Activated naive CD4-positive, alpha-beta T cell (primary cell): ENCODE measurements around the gene COMP.

ENCODE experiments used
- DNase-seq, 4 experiments: peaks; one replicate each; lab custom pipeline; 2025; lab: John Stamatoyannopoulos, UW

Gene COMP

DNA sequence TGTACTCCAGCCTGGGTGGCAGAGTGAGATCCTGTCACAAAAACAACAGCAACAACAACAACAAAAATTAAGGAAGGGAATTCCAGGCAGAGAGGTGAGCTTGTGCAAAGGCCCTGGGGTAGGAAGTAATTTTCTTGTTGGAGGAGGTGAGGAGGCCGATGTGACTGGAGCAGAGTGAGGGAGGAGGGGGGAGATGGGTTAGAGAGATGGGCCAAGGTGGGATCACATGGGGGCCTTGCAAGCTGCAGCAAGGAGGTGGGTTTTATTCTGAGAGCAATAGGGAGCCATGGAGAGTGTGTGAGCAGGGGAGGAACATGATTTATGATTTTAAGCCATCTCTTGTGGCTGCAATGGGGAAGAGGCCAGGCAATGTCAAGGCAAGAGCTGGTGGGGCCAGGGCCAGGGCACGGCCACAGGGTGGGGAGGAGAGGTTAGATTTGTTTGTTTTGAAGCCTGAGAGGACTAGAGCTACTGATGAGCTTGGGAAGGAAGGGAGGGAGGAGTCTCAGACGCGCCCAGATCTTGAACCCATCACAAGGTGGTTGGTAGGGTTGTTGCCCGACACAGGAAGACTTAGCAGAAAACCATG lies 12.5 kb upstream of the COMP start:
- DNase-seq, result no peak

DNA sequence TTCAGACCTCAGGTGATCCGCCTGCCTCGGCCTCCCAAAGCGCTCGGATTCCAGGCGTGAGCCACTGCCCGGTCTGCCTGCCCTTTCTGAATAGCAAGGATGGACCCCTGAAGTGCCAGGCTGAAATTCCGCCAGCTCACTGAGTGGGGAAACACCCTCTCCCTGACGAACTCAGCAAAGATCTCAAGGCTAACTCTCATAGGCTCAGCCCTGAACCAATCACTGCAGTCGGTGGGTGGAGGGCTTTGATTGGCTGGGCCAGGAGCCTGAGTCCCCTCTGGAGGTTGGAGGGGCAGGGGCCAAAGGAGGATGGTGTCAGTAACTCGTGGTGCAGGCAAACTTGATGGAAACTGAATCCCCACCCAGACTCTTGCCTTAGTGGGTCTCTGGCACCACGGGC lies 11.2 kb upstream of the COMP start:
- no peak for DNase-seq

DNA sequence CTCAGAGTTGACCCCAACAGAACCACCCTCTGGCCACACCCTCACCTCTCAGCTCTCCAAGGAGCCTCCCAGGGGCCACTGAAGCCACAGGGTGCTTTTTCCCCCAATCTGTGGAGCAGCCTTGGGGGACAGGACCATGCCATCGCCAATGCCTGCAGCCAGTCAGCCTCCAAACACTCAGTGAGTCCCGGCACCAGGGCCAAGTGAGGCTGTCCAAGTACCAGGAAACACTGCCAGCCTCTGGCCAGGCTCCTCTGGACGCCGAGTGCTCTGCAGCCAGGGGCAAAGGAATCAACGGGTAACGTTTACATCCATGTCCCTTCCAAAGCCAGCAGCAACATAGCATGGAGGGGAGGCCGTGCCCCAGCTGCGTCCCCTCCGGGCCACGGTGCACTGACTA lies 9.5 kb upstream of the COMP start:
- no peak for DNase-seq

DNA sequence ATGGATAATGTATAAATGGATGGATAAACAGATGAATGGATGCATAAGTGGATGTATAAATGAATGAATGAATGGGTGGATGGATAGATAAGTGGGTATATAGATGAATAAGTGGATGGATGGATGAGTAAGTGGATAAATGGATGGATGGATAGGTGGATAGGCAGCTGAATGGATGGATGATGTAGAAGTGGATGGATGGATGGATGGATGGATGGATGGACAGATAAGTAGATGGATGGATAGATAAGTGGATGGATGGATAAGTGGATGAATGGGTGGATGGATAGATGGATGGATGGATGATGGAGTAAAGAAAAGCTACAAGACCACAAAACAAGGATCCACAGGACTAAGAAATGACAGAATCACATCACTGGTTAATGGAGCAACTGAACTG lies 9.0 kb upstream of the COMP start:
- no peak for DNase-seq

DNA sequence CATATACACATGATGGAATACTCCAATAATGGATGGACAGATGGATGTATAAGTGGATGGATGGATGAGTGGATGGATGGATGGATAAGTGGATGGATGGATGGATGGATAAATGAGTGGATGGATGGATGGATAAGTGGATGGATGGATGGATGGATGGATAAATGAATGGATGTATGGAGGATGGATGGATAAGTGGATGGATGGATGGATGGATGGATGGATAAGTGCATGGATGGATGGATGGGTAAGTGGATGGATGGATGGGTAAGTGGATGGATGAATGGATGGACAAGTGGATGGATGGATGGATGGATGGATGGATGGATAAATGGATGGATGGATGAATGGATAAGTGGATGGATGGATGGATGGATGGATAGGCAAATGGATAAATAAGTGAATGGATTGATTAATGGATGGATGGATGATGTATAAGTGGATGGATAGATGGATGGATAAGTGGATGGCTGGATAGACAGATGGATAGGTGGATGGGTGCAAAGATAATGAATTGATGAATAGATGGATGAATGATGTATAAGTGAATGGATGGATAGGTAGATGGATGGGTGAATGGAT lies 8.4 kb upstream of the COMP start:
- no peak for DNase-seq

DNA sequence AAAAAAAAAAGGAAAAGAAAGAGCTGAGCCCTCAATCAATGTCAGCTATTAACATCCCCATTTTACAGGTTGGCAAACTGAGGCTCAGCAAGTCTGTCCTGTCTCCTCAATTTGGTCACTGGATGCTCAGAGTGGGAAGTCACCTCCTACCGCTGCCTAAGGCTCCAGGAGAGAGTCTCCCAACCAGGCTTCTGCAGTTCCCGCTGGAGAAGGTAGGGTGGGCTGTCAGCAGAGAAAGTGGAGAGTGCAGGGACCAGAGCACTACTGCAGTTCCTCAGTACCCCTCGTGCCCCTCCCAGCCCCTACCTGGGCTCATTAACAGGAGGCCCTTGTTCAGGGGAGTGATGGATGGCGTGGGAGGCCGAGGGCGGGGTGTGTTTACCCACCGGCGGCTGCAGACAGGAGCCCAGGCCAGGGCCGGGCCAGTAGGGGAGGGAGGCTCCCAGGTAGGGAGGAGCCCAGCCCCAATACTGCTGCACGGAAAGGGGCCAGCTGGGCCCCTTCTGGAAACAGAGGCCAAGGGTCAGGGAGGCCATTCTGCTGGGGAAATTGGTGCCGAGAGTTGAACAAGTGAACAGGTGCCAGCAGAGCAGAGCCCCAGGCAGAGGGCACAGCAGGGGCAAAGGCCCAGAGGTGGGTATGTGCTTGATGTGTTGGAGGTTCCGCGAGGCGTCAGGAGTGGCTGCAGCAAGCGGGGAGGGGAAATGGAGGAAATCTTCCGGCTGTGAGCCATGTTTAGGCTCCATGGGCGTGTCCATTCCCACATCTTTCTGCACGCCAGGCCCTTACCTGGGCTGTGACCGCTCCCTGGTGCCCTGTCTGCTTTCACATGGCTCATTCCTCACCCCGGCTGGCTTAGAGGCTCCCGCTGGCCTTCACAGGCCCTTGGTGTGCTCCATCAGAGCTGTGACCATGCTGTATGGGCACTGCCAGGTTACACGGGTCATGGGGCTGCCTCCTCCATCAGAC lies 7.6 kb upstream of the COMP start:
- DNase-seq, result no peak

DNA sequence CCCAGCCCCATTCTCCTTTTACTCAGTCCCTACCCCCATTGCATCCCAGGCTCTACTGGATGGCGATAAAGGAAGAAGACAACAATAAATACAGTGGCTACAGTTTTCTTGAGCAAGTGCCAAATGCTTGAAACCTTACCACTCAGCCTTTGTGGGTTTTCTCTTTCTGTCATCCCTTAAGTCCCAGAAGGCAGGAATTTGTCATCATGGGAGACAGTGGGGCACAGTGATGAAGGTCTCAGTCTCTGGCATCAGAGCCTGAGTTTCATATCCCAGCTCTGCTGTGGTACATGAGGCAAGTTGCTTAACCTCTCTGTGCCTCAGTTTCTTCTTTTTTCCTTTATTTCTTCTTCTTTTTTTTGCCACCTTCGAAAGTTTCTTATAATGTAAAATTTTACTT lies 5.1 kb upstream of the COMP start:
- no peak for DNase-seq

DNA sequence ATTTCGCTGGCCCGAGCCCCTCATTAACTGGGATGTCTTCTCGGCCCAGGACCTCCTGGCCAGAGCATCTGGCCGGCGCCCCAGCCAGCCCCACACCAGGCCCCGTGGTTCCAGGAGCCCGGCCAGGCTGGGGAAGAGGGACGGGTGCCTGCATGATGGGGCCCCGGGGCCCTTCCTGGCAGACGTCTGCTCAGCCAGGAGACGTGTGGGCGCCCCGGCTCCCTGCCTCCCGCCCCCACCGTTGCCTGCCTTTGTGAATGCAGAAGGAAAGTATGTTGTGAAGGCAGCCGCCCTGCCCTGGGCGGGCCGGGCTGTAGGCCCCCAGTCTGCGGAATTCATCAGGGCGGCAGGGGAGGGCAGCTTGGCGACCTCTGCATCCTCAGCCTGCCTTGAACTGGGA lies 4.4 kb upstream of the COMP start:
- no peak for DNase-seq

DNA sequence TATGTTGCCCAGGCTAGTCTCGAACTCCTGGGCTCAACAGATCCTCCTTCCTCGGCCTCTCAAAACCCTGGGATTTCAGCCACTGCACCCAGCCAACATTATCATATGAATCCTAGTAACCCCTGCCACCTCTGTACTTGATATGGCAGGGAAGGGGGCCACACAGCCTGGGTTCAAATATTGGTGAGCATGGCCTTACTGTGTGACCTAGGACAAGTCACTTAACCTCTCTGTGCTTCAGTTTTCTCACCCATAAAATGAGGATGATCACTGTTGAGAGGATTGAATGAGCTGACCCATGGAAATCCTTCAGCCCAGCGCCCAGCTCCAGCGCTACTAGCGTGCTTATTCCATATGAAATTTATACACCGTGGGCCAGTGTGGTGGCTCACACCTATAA lies 3.6 kb upstream of the COMP start:
- no peak for DNase-seq

DNA sequence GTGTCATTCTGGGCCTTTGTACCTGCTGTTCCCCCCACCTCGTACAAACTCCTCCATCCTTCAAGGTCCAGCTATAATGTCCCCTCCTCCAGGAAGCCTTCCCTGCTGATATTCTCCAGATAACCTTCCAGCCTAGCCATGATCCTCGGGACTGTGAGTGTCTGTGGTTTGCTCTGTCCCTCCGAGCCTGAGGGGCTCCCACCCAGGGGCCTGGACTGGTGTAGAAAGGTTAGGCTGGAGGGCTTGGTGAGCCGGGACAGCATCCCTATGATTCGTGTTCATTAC lies 2.9 kb upstream of the COMP start:
- no peak for DNase-seq

DNA sequence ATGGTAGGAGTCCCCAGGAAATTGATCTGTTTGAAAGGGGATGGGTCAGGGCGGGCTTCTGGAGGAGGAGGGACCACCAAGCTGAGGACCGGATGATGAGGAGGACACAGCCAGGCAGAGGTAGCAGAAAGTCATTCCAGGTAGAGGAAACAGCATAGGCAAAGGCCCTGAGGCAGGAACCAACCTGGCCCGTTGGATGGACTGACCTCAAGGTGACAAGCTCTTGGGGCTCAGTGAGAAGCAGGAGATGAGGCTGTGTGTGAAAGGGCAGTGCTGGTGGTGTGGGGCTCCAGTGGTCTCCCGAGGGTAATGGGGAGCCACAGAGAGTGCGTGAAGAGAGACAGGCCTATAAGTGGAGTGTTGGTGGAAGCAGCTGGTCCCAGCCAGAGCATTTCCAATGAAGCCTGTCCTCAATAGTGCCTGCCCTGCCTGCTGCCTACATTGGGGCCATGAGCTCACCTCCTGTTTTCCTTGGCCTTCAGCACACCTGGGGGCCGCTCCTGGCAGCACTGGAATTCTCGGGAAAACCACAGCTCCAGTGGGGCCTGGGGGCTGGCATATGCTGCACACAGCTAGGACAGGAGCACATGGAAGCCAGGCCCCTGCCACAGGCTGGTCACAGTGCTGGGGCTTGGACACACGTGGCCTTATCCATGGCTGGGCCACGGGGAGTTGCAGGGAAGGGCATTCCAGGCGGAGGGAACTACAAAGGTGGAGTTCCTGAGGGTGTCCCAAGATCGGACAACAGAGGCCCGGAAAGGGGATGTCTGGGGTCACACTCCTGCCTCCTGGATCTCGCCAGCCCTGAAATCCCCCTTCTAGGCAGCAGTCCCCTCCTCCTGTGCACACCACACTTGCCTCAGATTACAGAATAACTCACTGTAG lies 2.3 kb upstream of the COMP start:
- no peak for DNase-seq

DNA sequence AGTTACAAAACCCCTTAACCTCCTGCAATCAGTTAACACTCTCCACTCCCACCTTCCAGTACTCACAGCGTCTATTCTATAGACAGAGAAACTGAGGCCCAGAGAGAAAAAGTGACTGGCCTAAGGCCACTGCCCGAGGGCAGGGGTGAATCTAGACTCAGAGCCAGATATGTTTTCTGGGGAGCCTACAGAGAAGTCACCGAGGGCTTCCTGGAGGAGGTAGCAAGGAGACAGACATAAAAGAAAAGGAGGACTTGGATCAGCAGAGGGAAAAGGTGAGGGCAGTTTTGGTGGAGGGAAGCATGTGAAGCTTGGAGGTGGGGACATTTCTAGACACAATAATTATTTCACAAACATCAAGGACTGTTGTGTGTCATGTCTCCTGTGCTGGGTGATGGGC lies 1.6 kb upstream of the COMP start:
- no peak for DNase-seq

DNA sequence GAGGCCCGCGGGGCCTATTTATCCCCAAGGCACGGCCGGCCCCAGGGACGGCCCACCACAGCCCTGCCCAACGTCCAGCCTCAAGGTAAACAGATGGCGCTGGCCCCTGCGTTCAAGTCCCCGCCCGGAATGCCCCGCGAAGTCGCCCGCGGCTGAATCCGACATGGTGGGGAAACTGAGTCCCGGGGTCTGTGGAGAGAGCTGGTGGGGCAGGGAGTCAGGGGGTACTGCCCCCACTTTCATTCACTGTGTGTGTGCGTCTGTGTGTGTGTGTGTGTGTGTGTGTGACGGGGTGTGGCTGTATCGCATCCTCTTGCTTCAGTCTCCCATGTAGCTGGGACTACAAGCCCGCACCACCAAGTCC lies 192 bp upstream of the COMP start:
- no peak for DNase-seq

DNA sequence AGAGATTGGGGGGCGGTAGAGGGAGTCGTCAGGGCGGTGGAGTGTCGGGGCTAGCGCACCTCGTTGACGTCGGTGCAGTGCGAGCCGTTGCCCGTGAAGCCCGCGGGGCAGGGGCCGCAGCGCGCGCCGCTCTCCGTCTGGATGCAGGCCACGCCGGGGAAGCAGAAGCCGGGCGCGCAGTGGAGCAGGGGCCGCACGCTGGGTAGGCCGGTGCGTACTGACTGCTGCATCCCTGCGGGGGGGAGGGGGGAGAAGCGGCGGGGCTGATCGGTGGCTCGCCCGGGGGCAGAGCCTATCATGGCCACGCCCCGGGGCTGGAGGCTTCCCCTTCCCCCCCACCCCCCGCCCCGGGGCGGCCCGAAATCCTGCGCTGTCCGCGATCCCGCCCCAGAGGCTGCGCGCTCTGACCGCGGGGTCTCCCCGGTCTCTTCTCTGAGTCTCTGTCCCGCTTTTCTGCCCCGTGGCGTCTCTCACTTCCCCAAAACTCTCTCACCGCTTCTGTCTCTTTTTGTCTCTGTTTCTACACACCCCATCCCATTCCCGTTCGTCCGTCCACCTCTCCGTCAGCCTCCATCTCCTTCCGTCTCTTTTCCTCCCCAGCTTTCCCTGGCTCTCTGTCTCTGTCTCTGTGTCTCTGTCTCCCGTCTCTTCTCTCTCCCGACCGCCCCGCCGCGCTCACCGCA lies 1.1 kb downstream of the COMP start:
- peak in 1 of 4 experiments; percentile 13 for DNase-seq

DNA sequence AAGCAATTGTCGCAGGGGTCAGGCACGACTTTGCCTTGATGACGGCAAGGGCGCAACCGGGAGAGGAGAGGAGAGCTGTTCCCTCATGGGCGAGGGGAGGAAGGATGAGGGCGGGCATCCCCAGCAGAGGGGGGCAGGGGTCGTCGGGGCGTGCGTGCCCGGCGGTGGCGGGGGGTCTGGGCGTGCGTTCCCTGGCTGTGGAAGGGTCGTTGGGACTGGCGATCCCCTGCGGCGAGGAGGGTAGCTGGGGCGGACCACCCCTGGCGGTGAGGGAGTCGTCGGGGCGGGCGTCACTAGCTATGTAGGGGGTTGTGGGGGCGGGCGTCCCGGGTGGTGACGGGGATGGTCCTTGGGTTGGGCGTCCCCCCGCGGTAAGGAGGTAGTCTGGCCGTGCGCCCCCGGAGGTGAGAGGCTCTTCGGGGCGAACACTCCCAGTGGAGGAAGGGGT lies 1.7 kb downstream of the COMP start:
- DNase-seq, result no peak

DNA sequence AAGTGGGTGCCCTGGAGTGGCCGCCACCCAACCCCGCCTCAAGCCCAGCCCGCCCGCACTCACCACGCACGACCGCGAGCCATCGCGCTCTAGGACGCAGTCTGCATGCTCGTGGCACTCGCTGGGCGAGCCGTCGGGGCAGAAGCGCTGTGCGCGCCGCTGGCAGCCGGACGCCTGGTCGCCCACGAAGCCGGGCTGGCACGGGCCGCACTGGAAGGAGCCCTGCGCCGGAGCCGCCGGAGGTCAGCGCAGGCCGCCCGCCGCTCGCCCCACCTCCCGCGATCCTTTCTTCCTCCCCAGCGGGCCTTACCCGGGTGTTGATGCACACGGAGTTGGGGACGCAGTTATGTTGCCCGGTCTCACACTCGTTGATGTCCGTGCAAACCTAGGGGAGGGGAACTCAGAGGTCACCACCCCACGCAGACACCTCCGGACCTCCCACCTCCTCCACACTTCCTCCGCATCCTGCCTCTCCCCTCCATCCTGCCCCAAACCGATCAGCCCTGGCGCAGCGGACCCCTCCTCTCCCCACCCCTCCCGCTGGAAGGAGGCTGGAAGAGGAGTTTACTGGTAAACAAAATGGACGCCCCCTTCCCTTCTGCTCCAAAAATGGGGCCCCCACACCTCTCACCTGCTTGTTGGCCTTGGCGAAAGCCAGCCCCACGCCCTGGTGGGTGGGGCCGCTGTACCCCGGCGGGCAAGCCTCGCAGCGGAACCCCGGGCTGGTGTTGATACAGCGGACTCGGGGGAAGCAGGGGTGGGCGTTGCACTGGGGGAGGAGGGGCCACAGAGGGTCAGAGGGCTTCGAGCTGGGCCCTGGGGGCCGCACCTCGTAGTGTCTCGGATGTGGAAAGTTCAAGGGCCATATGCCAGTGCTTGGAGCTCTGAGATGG lies 2.3 kb downstream of the COMP start:
- no peak for DNase-seq

DNA sequence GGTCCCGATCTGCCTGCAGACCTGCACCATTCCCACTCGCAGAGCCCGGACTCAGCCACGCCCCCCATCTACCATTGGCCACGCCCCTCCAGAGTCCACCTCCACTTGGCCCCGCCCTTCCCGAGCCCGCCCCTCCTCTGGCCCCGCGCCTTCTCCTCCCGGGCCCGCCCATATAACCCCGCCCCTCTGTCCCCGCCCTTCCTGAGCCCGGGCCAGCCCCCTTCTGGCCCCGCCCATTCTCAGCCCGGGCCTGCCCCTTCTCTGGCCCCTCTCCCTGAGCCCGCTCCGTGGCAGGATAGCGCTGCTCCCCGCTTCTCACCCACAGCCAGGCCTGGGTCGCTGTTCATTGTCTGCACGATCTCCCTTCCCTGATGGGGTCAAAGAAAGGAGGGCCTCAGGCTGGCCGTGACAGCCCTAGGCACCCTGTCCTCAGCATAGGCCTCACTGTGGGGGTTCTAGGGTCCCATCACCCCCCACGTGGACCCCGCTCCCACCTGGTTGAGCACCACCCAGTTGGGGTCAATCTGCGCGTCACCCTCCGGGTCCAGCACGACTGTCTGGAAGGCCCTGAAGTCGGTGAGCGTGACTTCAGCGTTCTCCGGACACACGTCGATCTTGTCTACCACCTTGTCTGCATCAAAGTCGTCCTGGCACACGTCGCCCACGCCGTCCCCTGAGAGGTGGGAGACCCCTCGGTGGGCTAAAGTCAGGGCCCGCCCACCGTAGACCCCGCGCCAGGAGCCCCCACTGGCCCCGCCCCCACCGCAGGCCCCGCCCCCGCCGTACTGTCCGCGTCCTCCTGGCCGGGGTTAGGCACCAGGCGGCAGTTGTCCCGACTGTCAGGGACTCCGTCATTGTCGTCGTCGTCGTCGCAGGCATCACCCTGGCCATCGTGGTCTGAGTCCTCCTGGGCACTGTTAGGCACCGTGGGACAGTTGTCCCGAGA lies 5.7 kb downstream of the COMP start:
- DNase-seq, result peak in 3 of 4 experiments; percentile 21 to 52 (median 39)

DNA sequence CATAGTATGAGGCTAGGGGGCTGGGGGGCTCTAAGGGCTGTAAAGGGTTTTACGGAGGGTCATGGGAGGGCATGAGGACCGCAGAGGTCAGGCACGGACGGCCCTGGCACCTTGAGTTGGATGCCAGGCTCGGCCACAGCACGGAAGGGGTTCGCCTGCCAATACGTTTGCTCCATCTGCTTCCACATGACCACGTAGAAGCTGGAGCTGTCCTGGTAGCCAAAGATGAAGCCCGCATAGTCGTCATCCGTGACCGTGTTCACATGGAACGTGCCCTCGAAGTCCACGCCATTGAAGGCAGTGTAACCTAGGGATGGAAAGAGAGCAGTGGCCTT lies 6.4 kb downstream of the COMP start:
- DNase-seq, result no peak

DNA sequence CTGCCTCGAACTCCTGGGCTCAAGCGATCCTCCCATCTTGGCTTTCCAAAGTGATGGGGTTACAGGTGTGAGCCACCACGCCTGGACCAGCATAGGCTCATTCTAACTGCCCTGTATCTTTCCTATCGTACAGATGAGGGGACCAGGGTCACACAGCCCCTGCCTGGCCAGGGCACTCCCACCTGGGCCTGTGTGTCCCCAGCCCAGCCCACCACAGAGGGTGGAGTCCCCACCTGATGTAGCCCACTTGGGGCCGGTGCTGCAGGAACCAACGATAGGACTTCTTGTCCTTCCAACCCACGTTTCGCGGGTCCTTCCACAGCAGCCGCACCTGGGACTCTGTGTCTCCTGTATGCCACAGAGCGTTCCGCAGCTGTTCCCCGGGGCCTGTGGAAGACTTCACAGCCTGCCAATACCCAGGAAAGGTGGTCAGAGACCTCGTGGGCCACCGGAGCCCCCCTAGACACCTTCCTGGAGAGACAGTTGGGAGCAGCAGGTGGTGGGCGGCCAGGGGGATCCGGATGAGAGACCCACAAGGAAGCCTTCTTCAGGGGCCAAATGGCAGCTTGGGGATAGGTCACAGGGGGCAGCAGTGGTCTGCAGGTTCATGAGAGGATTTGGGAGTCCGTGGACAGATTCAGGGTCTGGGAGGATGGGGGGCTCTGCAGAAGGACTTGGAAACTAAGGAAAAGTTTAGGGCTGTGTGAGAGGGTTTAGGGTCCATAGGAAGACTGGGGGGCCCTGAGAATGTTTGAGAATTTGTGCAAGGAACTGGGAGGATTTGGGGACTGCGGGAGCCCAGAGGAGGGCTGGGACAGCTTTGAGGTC lies 6.9 kb downstream of the COMP start:
- DNase-seq, result no peak
